HepG2 (cell line): ENCODE data around the gene CCDC178. TPM values are rescaled to one million over a fixed set of nuclear protein-coding genes. Genes with fewer than 3 reads are reported as not detected.

ENCODE experiments used
- ATAC-seq: fragments of 200-7000 bp; cut with Tn5 transposase; 3 replicates; pipeline ENCODE4 v1.9.1; 2020; ENCODE audit warnings: mild to moderate bottlenecking, moderate library complexity
- BruUV-seq: library from RNA; stranded (reverse); fragments of 400-500 nt; replicated peaks from 2 replicates; lab custom pipeline; 2021; lab: Mats Ljungman, UMichigan
- CTCF ChIA-PET: fragments of 300-600 bp; formaldehyde crosslinking; extraction: SDS; loops from one replicate; lab custom pipeline; 2021; ENCODE audit warnings: low total read pairs, inconsistent platforms, low intra/inter-chr PET ratio; lab: Yijun Ruan, JAX
- POLR2A ChIA-PET: fragments of 350-600 bp; sonication (Branson Sonifier 250); formaldehyde crosslinking; loops from one replicate; lab custom pipeline; 2020; ENCODE audit warnings: antibody characterized with exemption, inconsistent platforms; lab: Yijun Ruan, JAX
- DNase-seq: peaks from one replicate; pipeline ENCODE4 v3.0.0-alpha.2; 2015; ENCODE audit warnings: low spot score
- FAIRE-seq: peaks from 3 replicates; lab custom pipeline; 2011; peaks lifted over from hg19 to GRCh38; lab: Jason Lieb, UNC
- H2AFZ ChIP-seq: one replicate; pipeline ENCODE4 v1.6.1; 2011; ENCODE audit warnings: low read length, inconsistent platforms
- H3K27ac ChIP-seq: fragments of 300-600 bp; 3 replicates; pipeline ENCODE4 v1.8.0; 2011; ENCODE audit warnings: mixed run types, mild to moderate bottlenecking, mixed read lengths, low read length, inconsistent platforms; ENCODE audit not compliant: insufficient read depth; ENCODE audit errors: extremely low read length
- H3K27me3 ChIP-seq, 2 experiments: fragments of 200-600 bp in 1 of 2; 2 replicates in 1 of 2; 3 replicates in 1 of 2; pipeline versions ENCODE4 v1.6.0 to v1.8.0; 2011; ENCODE audit warnings: low read length in 2 of 2, mild to moderate bottlenecking in 2 of 2, moderate library complexity in 2 of 2, inconsistent platforms in 1 of 2; ENCODE audit not compliant: insufficient read depth in 2 of 2, control insufficient read depth in 1 of 2
- H3K36me3 ChIP-seq, 2 experiments: fragments of 200-600 bp in 1 of 2; replicated peaks in 1 of 2; 2 replicates in 1 of 2; 3 replicates in 1 of 2; pipeline versions ENCODE4 v1.5.1 to v1.8.0; 2011; ENCODE audit warnings: low read length in 2 of 2, inconsistent platforms in 1 of 2; ENCODE audit not compliant: insufficient read depth in 2 of 2, control insufficient read depth in 1 of 2
- H3K4me1 ChIP-seq: 2 replicates; pipeline ENCODE4 v1.5.1; 2012; ENCODE audit warnings: low read length, inconsistent platforms; ENCODE audit not compliant: insufficient read depth
- H3K4me2 ChIP-seq: 2 replicates; pipeline ENCODE4 v1.6.0; 2011; ENCODE audit warnings: low read depth, low read length, inconsistent platforms
- H3K4me3 ChIP-seq, 3 experiments: fragments of 200-600 bp in 1 of 3; sonication (generic), shearing (Covaris generic) in 1 of 3; replicated peaks in 1 of 3; 2 replicates each; pipeline ENCODE4 v1.5.1; 2011 to 2016; ENCODE audit warnings: low read length in 3 of 3, inconsistent platforms in 2 of 3, low read depth in 2 of 3, mild to moderate bottlenecking in 2 of 3, control low read depth in 1 of 3, mixed read lengths in 1 of 3; ENCODE audit not compliant: insufficient read depth in 1 of 3
- H3K79me2 ChIP-seq: one replicate; pipeline ENCODE4 v1.6.1; 2011; ENCODE audit warnings: low read length, inconsistent platforms; ENCODE audit not compliant: insufficient read depth
- H3K9ac ChIP-seq: 2 replicates; pipeline ENCODE4 v1.6.0; 2011; ENCODE audit warnings: mild to moderate bottlenecking, low read depth, low read length, inconsistent platforms; ENCODE audit not compliant: insufficient read depth
- H3K9me3 ChIP-seq: 2 replicates; pipeline ENCODE4 v1.5.1; 2012; ENCODE audit warnings: mild to moderate bottlenecking, low read length
- H4K20me1 ChIP-seq: 2 replicates; pipeline ENCODE4 v1.6.0; 2011; ENCODE audit warnings: inconsistent platforms, mild to moderate bottlenecking, low read length, moderate library complexity; ENCODE audit not compliant: insufficient read depth
- BCL6 ChIP-seq: IDR thresholded peaks from 2 replicates; pipeline ENCODE4 v1.6.1; 2016; ENCODE audit warnings: missing genetic modification reagents, missing compliant biosample characterization
- CHD2 ChIP-seq: IDR thresholded peaks from 2 replicates; pipeline ENCODE4 v1.6.1; 2011; ENCODE audit warnings: low read depth, low read length, improper control_type of control experiment
- CREBL2 ChIP-seq: sonication (generic); formaldehyde crosslinking; IDR thresholded peaks from 2 replicates; pipeline ENCODE4 v1.8.1; 2023; ENCODE audit warnings: missing genetic modification reagents, mild to moderate bottlenecking, borderline replicate concordance
- EEA1 ChIP-seq: sonication (generic); formaldehyde crosslinking; IDR thresholded peaks from 2 replicates; pipeline ENCODE4 v1.5.1; 2020; ENCODE audit warnings: mild to moderate bottlenecking, missing genetic modification reagents, borderline replicate concordance
- FOSL2 ChIP-seq: sonication (generic); formaldehyde crosslinking; IDR thresholded peaks from 2 replicates; pipeline ENCODE4 v1.4.0; 2020; ENCODE audit warnings: missing genetic modification reagents
- KDM6A ChIP-seq: IDR thresholded peaks from 2 replicates; pipeline ENCODE4 v1.6.1; 2016; ENCODE audit warnings: low read depth
- MYNN ChIP-seq: sonication (generic); formaldehyde crosslinking; IDR thresholded peaks from 2 replicates; pipeline ENCODE4 v1.4.0; 2020; ENCODE audit warnings: mild to moderate bottlenecking, low read depth, missing genetic modification reagents
- NR2F6 ChIP-seq, 2 experiments: IDR thresholded peaks; 2 replicates each; pipeline ENCODE4 v1.6.1; 2016; ENCODE audit warnings: antibody characterized with exemption in 1 of 2, mild to moderate bottlenecking in 1 of 2
- ONECUT2 ChIP-seq: sonication (generic); formaldehyde crosslinking; IDR thresholded peaks from 2 replicates; pipeline ENCODE4 v1.4.0; 2020; ENCODE audit warnings: missing genetic modification reagents
- SCMH1 ChIP-seq: sonication (generic); formaldehyde crosslinking; IDR thresholded peaks from 2 replicates; pipeline ENCODE4 v1.9.0; 2021; ENCODE audit warnings: missing genetic modification reagents, mild to moderate bottlenecking, borderline replicate concordance
- SETDB1 ChIP-seq: sonication (generic); formaldehyde crosslinking; IDR thresholded peaks from 2 replicates; pipeline ENCODE4 v1.5.1; 2020; ENCODE audit warnings: missing genetic modification reagents, mild to moderate bottlenecking, borderline replicate concordance
- SMAD3 ChIP-seq: sonication (generic); formaldehyde crosslinking; IDR thresholded peaks from 2 replicates; pipeline ENCODE4 v1.4.0; 2020; ENCODE audit warnings: missing genetic modification reagents
- TCF7 ChIP-seq: sonication (generic); IDR thresholded peaks from 2 replicates; pipeline ENCODE4 v1.6.1; 2016; ENCODE audit warnings: antibody characterized with exemption, low read depth
- TSC22D2 ChIP-seq: sonication (generic); formaldehyde crosslinking; IDR thresholded peaks from 2 replicates; pipeline ENCODE4 v1.5.1; 2020; ENCODE audit warnings: missing genetic modification reagents, mild to moderate bottlenecking, borderline replicate concordance
- ZNF136 ChIP-seq: sonication (generic); formaldehyde crosslinking; IDR thresholded peaks from 2 replicates; pipeline ENCODE4 v1.8.1; 2022; ENCODE audit warnings: low read depth, mild to moderate bottlenecking, moderate library complexity, missing genetic modification reagents
- ZNF232 ChIP-seq: sonication (generic); formaldehyde crosslinking; IDR thresholded peaks from 2 replicates; pipeline ENCODE4 v1.4.0; 2020; ENCODE audit warnings: missing genetic modification reagents, borderline replicate concordance
- ZNF296 ChIP-seq: sonication (generic); formaldehyde crosslinking; conservative IDR thresholded peaks from 2 replicates; pipeline ENCODE4 v1.5.0; 2020; ENCODE audit warnings: mild to moderate bottlenecking, missing genetic modification reagents
- ZNF337 ChIP-seq: sonication (generic); formaldehyde crosslinking; IDR thresholded peaks from 2 replicates; pipeline ENCODE4 v1.5.1; 2020; ENCODE audit warnings: missing genetic modification reagents, low read depth, mild to moderate bottlenecking, borderline replicate concordance
- ZNF556 ChIP-seq: sonication (generic); formaldehyde crosslinking; IDR thresholded peaks from 2 replicates; pipeline ENCODE4 v1.4.0; 2020; ENCODE audit warnings: mild to moderate bottlenecking, missing genetic modification reagents, borderline replicate concordance
- ZNF724P ChIP-seq: sonication (generic); formaldehyde crosslinking; IDR thresholded peaks from 2 replicates; pipeline ENCODE4 v1.8.0; 2022; ENCODE audit warnings: missing genetic modification reagents, borderline replicate concordance
- ZNF766 ChIP-seq: sonication (generic); formaldehyde crosslinking; IDR thresholded peaks from 2 replicates; pipeline ENCODE4 v1.5.0; 2020; ENCODE audit warnings: missing genetic modification reagents, borderline replicate concordance
- WGBS: methylation state at CpG from one replicate; pipeline ENCODE4 v1.1.6; 2017; ENCODE audit warnings: low lambda C conversion rate; 5-methylcytosine and 5-hydroxymethylcytosine counted together
- in situ Hi-C: cut with HindIII; loops from 2 replicates; pipeline ENCODE4 v1.10.0; 2017; ENCODE audit warnings: low pct_unique_long_range_greater_than_20kb; ENCODE audit not compliant: extremely low pct_ligation_motif_present
- intact Hi-C: fragments of 100-400 bp; cut with micrococcal nuclease; formaldehyde crosslinking; loops from one replicate; pipeline ENCODE4 v1.10.0; 2022; ENCODE audit not compliant: unreplicated experiment
- polyA plus RNA-seq, 8 experiments: library from polyadenylated mRNA; depleted of rRNA in 3 of 8; stranded (reverse) in 7 of 8; unstranded in 1 of 8; fragments of >200 nt; fragmentation: Illumina TruSeq in 4 of 8; extraction: Trizol in 4 of 8; gene quantifications; 2 replicates each; pipeline versions ENCODE4 v1.2.1 to v1.2.3, GENCODE V29; 2011 to 2016; ENCODE audit warnings: low read depth in 4 of 8, missing spikeins in 1 of 8, mixed read lengths in 1 of 8; ENCODE audit not compliant: insufficient read depth in 1 of 8
- total RNA-seq, 5 experiments: library from RNA; depleted of rRNA; stranded (reverse); fragments of >200 nt; fragmentation: Illumina TruSeq; extraction: Trizol; gene quantifications; 2 replicates each; pipeline ENCODE4 v1.2.3, GENCODE V29; 2016; ENCODE audit warnings: low read depth in 1 of 5
- TF ChIP-seq, protein P1 (sequence below): sonication (generic); formaldehyde crosslinking; IDR thresholded peaks from 2 replicates; pipeline ENCODE4 v1.8.0; 2022; ENCODE audit warnings: missing genetic modification reagents, mild to moderate bottlenecking, moderate library complexity, borderline replicate concordance

Gene CCDC178
- total and polyA plus RNA-seq, 2 of the 13 experiments (the other 11 are each of a cell fraction or from before 2014, with no cell fraction given), result not detected

GRCh38 chr18:32922951-32923430, 517.5 kb downstream of the CCDC178 start (continued):
- TF ChIP-seq ZNF724P, result no peak
- no peak for TF ChIP-seq TSC22D2
- no peak for TF ChIP-seq SCMH1 (CRISPR knock-in tag)
- TF ChIP-seq ZNF556 (CRISPR knock-in tag), result no peak
- no peak for TF ChIP-seq SMAD3 (CRISPR knock-in tag)
- no peak for TF ChIP-seq EEA1 (CRISPR knock-in tag)

GRCh38 chr18:32920796-32921787, 519.4 kb downstream of the CCDC178 start:
- FAIRE-seq, result no peak
- no peaks in the 10 kb centered on the region for H3K27me3 ChIP-seq
- ATAC-seq, result peak; percentile 73
- H3K4me1 ChIP-seq, result peaks cover 21% of the 10 kb centered on the region
- no peak overlapping the region for H3K27ac ChIP-seq
- no peaks in the 10 kb centered on the region for H4K20me1 ChIP-seq
- H3K79me2 ChIP-seq, result no peaks in the 10 kb centered on the region
- H3K9me3 ChIP-seq, result no peaks in the 10 kb centered on the region
- H3K4me3 ChIP-seq, result no peak overlapping the region
- no peaks in the 10 kb centered on the region for H3K36me3 ChIP-seq
- ChIA-PET CTCF (interaction anchor here (1.2 to 2.9 kb wide), 3 partner anchors 21 to 207 kb away, joined by 5 to 24 read pairs (median 8); no protein-coding TSS in a partner anchor), POLR2A (no interaction called here)
- BruUV-seq, result no TSS peak
- no peak overlapping the region for H3K9ac ChIP-seq
- intact Hi-C loops, result no loop called here
- H3K4me2 ChIP-seq, result peak overlapping the region; percentile 26; the same call in 1 of the 2 replicates
- in situ Hi-C loops, result no loop called here
- H2AFZ ChIP-seq, result no peak overlapping the region
- WGBS, result 11% methylated on average over 8 of the region's 8 CpGs
- DNase-seq, result peak; percentile 70
- TF ChIP-seq FOSL2 (CRISPR knock-in tag) (peak; percentile 97), KDM6A (CRISPR knock-in tag) (no peak), NR2F6 (IDR thresholded peaks at IDR 0.05) (no peak), NR2F6 (CRISPR knock-in tag; IDR thresholded peaks at IDR 0.05) (0 out of 2 replicates have a peak, but pooled peaks have one; percentile 24), ZNF766 (CRISPR knock-in tag) (no peak), BCL6 (CRISPR knock-in tag) (peak; percentile 91), ONECUT2 (CRISPR knock-in tag) (no peak), CREBL2 (no peak), ZNF296 (CRISPR knock-in tag) (no peak), TCF7 (peak; percentile 53), ZNF337 (CRISPR knock-in tag) (no peak), ZNF232 (CRISPR knock-in tag) (no peak), CHD2 (no peak), SETDB1 (no peak), MYNN (no peak), ZNF136 (CRISPR knock-in tag) (no peak)
- TF ChIP-seq, protein P1, sequence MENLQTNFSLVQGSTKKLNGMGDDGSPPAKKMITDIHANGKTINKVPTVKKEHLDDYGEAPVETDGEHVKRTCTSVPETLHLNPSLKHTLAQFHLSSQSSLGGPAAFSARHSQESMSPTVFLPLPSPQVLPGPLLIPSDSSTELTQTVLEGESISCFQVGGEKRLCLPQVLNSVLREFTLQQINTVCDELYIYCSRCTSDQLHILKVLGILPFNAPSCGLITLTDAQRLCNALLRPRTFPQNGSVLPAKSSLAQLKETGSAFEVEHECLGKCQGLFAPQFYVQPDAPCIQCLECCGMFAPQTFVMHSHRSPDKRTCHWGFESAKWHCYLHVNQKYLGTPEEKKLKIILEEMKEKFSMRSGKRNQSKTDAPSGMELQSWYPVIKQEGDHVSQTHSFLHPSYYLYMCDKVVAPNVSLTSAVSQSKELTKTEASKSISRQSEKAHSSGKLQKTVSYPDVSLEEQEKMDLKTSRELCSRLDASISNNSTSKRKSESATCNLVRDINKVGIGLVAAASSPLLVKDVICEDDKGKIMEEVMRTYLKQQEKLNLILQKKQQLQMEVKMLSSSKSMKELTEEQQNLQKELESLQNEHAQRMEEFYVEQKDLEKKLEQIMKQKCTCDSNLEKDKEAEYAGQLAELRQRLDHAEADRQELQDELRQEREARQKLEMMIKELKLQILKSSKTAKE (CRISPR knock-in tag), result no peak
